IPS DF 4.7 (cell line): Measurements from ENCODE around the gene RALGPS1.

Experiments used
- DNase-seq: peaks from one replicate; pipeline ENCODE4 v3.0.0-alpha.2; 2013; ENCODE audit warnings: low spot score; ENCODE audit errors: extremely low read depth

The RALGPS1 gene, protein sequence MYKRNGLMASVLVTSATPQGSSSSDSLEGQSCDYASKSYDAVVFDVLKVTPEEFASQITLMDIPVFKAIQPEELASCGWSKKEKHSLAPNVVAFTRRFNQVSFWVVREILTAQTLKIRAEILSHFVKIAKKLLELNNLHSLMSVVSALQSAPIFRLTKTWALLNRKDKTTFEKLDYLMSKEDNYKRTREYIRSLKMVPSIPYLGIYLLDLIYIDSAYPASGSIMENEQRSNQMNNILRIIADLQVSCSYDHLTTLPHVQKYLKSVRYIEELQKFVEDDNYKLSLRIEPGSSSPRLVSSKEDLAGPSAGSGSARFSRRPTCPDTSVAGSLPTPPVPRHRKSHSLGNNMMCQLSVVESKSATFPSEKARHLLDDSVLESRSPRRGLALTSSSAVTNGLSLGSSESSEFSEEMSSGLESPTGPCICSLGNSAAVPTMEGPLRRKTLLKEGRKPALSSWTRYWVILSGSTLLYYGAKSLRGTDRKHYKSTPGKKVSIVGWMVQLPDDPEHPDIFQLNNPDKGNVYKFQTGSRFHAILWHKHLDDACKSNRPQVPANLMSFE

DNA sequence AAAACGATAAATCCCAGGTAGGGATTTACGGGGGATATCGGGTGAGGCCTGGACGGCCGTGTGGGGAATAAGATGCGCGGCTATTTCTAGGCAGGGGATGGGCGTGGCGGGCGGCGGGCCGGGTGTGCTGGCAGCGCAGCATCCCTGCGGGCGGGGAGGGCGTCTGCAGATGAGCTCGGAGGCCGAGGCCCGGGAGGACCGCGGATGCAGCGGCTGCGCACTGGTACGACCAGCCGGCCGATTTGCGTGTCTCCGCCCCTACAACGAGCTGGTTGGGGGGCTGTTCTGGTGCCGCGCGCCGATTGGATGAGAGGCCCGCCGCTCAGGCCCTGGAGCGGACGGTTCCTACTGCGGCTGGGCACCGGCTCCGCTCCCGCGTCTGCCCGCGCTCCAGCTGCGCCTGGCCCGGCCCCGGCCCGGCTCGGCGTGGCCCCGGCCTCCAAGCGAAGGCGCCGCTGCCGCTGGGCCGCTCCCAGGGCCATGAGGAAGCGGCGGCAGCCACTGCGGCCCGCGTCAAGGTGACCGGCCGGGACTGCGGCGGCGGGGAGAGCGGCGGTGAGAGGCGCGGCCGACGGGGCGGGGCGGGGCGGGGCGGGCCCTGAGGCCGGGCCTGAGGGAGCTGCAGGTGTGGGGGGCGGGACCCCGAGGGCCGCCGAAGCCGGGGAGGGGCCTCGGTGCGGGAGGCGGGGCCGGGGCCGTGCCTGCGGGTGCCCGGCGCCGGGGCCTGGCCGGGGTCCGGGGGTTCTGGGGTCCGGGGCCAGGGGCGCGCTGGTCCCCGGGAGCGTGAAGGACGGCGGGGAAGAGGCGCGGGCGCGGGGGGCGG, at the start of gene RALGPS1:
Gene RALGPS1, plus strand, starts transcription at position 325 of the 823 bp plus-strand sequence. CDS start 47,508 bp downstream, outside the sequence.
- peak; percentile 78 for DNase-seq

DNA sequence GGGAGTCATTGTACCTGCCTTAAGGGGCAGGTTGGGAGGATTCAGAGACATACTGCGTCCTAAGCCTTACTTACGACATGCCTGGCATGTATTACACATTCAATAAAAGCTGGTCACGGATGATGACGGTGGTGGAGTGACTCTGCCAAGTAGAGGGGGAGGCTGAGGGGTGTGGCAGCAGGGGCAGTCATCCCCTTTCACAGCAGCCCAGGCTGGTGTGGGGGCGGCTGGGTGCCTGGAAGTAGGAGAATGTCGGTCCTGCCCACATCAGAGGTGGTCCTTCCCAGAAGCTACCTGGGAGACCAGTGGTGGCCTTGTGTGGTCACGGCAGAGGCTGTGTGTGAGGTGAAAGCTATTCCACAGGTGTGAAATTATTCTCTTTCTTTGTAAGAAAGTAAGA, 45.2 kb upstream of the RALGPS1 start:
- DNase-seq, result no peak

DNA sequence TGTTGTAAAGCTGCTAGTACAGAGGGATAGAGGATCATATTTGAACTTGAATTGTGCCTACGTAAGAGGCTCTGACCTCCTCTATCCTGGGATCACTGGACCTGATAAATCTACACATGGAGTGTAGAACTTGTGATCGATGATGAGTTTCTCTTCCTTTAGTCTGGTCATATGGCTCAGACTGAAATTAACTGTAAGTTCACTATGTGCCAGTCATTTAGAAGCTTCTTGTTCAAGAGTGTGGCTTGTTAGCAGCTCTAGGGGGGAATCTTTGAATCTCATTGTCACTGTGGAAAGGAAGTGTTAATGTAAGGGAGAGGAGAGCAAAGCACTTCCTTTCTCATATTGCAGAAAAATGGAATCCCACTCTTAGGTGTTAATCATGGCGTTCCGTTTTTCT, 42.1 kb upstream of the RALGPS1 start:
- DNase-seq, result no peak

DNA sequence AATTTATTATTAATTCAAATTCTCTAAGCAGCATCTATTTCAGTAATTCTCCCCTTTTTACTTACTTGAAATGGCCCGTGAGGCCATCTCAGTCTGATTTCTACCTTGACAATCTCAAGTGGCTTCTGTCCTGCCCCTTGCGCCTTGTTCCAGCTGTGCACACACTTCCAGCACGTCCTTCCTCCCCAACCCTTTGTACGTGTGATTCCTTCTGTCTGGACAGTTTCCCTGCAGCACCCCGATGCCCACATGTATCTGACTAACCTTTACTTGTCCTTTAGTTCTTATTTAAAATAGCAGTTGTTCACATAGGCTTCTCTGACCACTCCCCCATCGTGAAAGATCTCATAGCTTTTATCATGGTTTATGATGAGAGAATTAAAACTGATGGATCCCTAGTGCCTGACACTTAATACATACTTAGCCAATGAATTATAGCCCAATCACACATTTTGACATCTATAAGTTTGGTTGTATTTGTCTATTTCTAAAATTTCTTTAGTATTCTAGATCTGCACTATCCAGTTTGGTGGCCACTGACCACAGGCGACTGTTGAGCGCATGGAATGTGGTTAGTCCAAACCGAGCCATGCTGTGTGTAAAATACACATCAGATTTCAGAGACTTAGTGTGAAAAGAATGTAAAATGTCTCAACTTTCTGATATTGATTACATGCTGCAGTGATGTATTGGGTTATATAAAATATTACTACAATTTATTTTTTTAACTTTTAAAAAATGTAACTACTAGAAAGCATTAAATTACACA, 39.9 kb upstream of the RALGPS1 start:
- DNase-seq, result no peak

DNA sequence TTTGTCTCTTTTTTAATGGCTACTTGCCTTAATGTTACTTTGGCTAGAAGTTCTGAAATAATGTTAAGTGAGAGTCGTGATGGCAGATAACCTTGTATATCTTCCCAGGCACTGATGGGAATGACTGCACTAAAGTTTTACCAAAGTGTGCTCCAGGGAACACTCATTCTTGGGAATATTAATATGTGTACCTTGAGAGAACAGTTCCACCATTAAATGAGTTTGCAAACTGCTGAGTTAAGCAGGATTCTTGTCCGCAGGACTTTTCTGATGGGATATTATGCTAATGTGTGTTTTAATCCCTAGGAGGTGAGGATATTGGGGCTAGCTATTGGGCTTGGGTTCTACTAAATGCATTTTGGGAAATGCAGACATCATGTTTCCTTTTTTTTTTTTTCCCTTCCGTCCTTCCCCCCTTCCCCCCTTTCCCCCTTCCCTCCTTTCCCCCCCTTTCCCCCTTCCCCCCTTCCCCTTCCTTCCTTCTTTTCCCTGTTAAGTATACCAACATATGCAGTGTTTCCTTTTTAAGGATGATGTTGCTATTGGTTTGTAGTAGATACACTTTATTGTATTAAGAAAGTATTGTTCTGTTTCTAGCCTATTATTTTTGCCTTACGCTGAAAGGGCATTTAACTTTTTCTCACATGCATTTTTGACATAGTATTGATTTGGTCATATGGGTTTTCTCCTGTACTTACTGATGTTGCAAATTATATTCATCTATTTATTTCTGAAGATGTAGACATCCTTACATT, 38.6 kb upstream of the RALGPS1 start:
- no peak for DNase-seq

DNA sequence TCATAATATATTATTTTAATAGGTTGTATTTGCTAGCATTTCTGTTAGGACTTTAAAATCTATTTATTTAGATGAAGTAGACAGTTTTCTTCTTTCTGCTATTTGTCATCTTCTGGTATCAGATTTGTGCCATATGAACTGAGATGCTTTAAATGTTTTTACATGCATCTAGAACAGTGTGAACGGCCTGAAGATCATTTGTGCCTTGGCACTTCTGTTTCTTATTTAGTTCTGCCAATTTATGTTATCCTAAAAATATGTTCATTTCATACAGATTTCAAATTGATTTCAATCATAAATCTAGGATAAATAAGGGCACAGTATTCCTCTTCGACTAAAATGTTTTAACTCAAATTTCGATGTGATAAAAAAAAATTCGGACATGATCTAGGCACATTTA, 38.1 kb upstream of the RALGPS1 start:
- DNase-seq, result no peak

DNA sequence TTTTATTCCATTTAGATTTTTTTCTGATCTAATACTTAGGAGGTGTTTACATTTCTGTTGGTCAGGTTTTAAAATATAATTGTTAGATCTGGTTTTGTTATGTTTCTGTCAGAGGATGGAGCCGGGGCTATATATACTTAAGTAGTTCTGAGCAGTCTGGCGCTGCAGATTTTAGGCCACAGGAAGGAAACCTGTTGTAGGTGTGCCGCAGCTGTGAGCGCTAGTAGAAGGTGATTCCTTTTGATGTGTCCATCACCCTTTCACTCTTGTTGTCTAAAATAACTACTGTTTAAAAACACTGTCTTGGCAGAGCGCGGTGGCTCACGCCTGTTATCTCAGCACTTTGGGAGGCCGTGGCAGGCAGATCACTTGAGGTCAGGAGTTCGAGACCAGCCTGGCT, 37.2 kb upstream of the RALGPS1 start:
- DNase-seq, result no peak

DNA sequence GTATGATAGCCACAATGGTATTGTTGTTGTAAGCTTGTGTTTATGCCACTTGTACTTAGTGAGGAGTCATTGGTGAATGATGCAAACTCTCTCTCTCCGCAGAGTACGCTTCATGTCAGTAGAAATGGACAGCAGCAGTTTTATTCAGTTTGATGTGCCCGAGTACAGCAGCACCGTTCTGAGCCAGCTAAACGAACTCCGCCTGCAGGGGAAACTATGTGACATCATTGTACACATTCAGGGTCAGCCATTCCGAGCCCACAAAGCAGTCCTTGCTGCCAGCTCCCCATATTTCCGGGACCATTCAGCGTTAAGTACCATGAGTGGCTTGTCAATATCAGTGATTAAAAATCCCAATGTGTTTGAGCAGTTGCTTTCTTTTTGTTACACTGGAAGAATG, 35.3 kb upstream of the RALGPS1 start:
- no peak for DNase-seq

DNA sequence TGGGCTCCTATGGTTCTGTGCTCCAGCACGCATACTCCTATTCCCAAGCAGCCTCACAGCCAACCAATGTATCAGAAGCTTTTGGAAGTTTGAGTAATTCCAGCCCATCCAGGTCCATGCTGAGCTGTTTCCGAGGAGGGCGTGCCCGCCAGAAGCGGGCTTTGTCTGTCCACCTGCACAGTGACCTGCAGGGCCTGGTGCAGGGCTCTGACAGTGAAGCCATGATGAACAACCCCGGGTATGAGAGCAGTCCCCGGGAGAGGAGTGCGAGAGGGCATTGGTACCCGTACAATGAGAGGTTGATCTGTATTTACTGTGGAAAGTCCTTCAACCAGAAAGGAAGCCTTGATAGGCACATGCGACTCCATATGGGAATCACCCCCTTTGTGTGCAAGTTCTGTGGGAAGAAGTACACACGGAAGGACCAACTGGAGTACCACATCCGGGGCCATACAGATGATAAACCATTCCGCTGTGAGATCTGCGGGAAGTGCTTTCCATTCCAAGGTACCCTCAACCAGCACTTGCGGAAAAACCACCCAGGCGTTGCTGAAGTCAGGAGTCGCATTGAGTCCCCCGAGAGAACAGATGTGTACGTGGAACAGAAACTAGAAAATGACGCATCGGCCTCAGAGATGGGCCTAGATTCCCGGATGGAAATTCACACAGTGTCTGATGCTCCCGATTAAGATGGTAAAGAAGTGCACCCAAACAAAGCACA, 34.2 kb upstream of the RALGPS1 start:
- no peak for DNase-seq

DNA sequence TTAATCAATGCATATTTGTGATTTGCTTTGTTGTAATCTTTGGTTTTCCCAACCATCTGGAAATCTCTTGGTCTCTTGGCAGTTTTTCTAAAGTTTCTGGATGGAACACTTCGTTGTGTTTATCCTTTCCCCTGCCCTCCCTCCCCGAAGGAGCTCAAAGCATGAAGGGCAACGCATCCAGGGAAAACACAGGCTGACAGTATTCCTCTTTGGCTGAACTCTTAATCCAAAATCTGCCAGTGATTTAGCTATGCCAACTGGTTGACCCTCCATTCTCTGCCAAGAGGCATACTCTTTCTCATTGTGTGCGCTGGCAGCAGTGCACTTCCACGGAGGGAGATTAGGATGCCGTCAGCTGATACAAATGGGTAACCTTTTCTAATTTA, 33.6 kb upstream of the RALGPS1 start:
- DNase-seq, result no peak

DNA sequence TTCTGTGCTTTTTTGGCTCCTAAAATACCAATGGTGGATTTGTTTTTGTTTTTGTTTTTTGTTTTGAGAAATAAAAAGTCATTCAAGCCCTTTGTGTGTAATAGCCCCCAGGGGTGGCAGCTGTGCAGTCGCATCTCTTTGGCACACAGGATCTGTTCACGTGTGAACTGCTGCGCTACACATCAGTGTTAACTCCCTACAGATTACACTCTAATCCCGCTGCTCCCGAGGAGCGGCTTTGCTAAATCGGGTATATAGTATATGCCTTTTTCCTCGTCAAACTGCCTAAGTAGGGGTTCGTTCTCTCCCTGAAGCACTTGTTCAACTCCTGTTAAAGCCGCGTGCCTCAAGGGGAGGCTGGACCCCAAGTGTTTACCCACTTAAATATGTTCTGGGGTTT, 31.8 kb upstream of the RALGPS1 start:
- no peak for DNase-seq

DNA sequence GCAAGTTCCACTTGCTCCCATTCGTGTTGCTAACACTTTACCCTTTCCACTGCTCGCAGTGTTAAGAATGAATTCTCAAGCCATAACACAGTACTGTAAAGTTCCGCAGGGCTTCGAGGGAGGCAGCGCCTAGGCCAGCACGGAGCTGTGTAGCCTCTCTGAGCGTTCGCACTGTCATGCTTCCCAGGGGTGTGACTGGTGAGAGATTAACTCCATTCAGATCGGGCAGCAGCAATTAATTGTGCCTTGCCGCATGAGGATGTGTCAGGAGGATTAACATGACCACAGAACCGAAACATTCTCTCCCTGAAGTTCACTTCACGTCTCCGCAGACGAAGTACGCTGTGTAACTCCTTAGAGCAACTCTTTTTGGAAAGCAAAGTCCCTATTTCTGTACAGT, 30.9 kb upstream of the RALGPS1 start:
- no peak for DNase-seq

DNA sequence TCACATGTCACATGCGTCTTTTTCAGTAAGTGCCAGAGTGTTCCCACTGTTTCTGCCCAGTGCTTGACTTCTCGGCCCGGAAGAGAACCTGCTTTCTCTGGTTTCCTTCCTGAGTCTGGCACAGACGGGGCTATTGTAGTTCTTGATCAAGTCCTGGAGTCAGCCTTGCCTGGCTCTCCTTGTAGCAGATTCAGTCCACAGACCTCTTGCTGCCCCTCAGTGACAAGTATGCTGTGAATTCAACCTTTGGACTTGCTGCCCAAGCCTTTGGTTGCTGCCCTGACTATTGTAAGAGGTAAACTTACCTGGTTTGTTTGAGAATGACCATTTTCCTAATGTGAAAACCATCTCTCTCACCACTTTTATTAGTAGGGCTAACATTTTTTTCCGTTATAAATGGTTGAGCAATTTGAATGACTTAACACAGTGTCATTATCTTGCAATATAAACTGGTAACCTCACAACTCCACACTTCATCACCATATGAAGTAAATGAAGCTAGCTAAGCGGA, 29.4 kb upstream of the RALGPS1 start:
- no peak for DNase-seq

DNA sequence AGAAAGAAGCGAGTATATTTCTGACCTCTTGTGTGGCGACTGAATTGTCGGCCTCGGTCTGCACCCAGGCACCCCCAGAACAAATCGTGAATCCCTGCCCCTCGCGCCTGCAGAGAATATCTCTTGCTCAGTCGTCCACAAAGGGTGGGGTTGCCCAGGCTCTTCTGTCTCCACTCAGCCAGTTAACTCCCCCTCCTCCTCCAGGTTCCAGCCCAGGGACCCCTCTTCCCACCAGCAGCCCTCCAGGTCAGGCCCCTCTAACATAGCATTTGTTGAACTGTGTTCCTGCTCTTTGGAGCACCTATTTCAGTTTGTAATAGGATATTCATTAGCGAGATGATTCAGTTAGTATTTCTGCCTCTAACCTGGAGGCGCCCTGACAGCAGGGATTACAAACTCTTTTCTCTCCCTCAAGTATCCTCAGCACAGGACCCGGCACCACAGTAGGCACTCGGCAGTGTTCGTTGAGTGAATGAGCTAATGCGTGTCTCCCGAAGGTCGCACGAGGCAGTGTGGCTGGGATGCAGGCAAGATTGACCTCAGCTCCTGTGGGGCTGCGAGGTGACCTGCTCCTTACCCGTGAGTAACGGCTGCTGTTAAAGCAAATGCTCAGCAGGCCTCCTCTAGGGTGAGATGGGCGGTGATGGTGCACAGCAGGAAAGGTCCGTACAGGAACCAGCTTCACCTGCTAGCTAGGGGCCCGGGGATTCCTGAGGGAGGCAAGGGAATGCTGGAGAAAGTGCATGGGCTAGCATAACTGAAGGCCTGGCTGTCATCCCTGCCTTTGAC, 28.4 kb upstream of the RALGPS1 start:
- DNase-seq, result no peak

DNA sequence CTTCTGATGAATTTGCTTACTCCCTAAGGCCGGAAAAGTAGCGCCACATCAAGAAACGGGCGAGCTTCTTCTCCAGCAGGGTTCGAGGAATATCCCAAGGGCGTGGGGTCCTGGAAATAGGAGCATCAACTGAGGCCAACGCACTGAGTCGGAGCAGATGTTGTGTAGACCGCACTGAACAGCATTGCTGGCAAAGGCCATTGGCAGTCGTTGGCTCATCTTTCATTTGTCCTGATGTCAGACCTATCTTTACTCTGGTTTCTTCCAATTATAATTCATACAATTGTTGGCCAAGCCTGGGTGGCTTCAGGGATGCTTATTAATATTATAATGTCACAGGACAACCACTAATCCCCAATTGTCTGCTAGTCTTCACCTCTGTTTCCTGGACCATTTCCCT, 27.7 kb upstream of the RALGPS1 start:
- DNase-seq, result no peak

DNA sequence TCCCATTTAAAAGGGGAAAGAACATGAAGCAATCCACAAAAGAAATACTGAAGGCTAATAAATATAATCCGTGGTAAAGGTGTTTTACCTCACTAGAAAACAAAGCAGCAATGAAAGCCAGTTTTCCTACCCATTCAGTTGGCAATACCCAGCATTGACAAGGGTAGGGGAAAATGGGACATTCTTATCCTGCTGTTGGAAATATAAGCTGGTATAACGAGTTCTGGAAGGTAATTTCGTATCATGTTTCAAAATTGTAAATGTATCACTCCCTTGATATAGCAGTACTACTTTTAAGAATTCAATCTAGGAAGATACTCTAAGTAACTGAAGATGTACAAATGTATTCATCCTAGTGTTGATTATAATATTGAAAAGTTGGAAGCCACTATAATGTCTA, 22.9 kb upstream of the RALGPS1 start:
- DNase-seq, result no peak

DNA sequence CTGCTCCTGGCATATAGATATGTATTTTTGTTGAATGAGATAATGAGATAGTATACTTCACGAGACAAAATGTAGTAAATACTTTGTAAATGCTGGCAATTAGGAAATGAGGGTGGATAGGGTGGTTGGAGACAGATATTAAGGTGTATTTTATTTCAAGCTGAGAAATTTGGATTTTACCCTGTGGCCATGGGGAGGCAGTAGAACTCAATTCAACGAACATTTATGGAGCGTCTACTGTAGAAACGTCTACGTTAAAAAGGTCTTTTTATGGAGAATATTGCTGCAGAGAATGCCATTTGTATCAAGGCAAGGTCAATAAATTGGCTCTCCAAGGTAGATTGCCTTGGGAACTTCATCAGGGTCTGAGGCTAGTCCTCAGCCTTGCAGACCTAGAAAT, 21.5 kb upstream of the RALGPS1 start:
- no peak for DNase-seq

DNA sequence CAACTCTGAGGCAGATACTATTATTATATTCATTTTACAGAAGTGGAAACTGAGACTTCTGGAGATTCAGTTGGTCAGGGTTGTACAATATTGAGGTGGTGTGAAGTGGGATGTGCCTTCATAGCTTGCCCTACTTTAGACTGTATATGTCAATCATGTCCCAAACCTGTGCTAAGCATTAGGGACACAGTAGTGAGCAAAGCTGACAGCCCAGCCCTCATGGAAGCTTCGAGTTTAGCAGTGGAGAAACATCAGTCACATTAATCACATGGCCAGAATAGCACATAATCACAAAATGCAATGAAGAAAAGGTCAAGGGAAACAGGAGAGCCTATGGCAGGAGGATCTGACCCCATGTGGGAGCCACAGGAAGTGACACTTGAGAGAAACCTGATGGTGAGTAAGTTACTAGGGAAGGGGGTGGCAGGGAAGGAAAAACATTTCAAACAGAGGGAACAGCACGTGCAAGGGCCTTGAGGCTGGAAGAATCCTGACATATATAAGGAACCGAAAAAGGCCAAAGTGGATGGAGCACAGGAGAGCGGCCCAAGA, 20.5 kb upstream of the RALGPS1 start:
- DNase-seq, result no peak

DNA sequence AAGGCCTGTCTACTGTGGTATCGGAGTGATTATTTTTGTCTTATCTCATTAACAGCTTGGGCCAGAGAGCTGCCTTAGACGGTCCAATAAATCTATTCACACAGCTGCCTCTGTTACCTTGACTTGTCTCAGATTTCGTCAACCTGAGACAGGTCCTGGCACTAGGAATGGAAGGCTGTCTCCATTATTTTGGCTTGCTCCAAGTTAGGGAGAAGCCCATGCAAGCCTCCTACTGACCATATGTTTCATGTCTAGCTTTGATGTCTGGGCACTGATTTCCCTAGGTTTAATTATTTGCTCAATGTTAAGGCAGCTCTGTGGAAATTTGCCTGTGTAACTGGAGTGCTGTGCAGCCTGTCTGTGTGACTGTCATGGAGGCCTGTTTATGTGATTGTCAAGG, 12.4 kb upstream of the RALGPS1 start:
- DNase-seq, result no peak
